GM10847 (cell line): ENCODE measurements around the gene LYSMD2.

Source experiments
- POLR2A ChIP-seq: IDR thresholded peaks from 2 replicates; pipeline ENCODE4 v1.6.1; 2011; ENCODE audit not compliant: insufficient read length; ENCODE audit errors: extremely low read depth

LYSMD2 gene

DNA sequence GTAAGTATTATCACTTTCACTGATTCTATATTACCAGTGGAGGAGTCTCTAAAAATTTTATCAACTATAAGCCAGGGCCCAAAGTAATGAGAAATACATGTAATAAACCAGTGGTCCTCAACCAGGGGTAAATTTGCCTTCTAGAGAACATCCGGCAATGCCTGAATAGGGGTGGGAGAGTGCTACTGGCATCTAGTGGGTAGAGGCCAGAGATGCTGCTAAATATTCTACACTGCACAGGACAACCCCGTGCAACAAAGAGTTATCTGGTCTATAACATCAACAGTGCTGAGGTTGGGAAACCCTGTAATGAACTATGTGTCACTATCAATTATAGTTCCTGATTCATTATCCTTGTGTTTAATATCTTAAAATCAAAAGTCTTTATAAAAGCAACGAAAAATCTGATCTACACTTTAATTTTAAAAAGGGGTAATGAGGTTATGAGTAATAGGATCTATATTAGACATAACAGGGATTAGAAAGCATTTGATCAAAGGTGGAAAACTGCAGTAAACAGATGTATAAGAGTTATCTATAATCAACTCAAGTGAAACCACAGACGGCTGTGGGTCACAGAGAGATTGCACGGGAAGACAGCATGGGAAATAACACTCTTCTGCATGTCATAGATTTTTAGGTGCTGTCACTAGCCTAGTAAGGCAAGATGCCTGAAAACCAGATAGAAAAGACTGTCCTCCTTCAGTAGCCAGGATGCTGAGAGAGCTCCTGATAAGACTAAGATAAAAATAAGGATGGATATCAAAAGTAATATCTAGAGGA, 2.0 kb downstream of the LYSMD2 start:
- TF ChIP-seq POLR2A, result no peak

DNA sequence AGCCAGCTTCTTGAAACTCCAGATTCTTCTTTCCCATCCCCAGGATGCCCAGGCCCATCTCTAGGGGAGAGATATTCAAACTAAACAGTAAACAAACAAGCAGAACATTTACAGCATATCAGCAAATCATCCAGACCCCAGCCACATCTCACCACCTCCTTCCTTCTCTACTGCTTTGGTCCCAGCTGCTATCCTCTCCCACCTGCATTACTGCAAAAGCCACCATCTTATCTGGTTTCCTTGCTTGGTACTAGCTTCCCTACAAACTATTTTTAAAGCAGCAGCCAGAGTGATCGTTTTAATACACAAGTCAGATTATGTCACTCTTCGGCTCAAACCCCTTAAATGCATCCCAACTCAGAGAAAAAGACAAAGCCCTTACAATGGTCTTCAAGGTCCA, 4.8 kb downstream of the LYSMD2 start:
- TF ChIP-seq POLR2A, result no peak

DNA sequence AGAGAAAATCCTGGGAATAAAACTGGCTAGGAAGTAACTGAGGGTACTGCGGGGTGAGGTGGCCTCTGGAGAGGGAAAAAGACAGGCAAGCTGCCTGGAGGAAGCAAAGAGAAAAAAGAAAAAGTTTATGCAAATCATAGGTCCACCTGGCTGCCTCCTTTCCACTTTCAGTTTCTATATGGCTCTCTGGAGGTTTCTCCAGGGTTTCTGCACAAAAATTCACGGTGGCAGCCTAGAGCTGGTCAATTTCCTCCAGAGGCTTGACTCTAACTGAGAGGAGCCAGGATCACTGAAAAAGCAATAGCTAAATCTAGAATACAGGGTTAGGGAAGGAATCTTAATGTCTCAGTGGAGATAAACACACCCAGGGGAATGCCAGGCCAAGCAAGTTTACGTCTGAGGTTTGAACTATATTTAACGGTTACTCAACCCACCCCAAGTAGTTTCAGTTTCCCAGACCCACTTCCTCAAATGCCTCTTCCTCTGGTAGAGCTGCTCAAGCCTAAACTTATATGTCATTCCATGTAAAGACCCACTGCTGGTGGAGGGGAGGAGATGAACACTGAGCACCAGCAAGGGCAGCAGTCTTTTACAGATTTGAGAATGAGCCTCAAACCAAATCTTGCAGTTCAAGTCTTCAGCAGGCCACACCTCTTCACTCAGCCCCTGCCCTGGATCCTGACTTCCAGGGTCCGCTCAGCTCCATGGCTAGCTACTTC, 5.7 kb downstream of the LYSMD2 start:
- TF ChIP-seq POLR2A, result no peak

DNA sequence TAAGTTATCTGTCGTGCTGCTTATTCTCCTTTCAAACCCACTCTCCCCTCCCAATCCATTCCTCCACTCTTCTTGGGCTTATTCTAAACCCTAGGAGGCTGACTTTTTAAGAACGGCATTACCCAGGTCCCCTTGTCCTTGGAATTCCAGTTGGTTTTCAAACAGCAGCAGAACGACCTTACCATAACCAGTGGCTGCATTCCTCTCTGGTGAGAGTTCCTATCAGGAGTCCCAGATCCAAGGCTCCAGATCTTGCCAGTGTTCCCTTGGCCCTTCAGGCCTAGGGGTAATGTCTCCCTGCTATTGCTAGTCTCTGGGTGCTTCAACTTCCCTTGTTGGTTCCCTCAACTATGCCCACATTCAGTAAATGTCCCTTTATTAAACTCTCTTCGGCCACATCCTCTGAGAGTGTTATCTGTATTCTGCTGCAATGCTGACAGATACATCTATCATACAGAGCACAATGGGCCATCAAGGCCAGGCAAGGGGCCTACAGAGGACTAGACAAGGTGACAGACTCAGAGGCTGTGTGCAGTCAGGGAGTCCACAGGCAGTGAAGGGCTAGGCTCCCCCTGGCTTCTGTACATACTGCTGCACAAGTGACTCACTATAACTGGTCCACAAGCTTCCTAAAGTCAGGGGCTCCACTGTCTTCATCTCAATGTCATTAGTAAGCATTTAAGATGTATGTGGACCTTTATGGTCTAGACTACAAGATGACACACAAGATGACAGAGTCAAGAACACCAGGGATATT, 10.1 kb downstream of the LYSMD2 start:
- no peak for TF ChIP-seq POLR2A

- no peak for TF ChIP-seq POLR2A
These were observed 11.0 kb downstream of the LYSMD2 start for GRCh38 chr15:51726302-51727073.

DNA sequence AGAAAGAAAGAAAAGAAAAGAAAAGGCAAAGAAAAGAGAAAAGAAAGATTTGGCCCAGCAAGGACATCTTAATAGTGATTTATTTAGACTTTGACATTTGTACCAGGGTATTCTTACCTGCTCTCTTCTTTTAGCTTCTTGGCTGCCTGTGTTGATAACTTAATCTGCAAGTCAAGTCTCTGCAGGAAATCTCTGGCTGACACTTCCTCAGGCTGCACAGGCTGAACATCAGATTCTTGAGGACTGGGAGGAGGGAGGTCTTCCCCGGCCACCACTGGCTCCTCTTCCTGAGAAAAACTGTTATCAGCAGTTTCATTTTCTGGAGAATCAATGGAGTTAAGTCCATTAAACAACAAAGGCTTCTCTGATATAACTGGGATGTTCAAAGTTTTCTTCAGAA, 12.8 kb downstream of the LYSMD2 start:
- no peak for TF ChIP-seq POLR2A

DNA sequence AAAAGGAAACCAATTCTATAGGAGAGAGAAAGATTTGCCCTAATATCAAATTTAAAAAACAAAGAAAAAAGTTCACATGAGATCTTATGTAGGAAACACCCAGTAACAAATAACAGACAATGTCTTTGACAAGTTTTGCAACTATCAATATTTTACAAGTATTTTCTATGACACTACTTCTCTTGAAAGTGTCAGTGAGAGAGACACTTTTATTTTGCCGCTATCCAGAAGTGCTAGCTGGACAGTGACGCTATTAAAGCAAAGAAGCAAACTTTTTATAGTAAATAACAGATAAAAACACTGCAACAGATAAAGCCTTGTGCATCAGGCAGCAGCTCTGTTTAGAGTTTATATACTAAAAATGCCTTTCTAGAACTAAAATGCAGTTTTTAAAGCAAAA, 13.3 kb downstream of the LYSMD2 start:
- no peak for TF ChIP-seq POLR2A

DNA sequence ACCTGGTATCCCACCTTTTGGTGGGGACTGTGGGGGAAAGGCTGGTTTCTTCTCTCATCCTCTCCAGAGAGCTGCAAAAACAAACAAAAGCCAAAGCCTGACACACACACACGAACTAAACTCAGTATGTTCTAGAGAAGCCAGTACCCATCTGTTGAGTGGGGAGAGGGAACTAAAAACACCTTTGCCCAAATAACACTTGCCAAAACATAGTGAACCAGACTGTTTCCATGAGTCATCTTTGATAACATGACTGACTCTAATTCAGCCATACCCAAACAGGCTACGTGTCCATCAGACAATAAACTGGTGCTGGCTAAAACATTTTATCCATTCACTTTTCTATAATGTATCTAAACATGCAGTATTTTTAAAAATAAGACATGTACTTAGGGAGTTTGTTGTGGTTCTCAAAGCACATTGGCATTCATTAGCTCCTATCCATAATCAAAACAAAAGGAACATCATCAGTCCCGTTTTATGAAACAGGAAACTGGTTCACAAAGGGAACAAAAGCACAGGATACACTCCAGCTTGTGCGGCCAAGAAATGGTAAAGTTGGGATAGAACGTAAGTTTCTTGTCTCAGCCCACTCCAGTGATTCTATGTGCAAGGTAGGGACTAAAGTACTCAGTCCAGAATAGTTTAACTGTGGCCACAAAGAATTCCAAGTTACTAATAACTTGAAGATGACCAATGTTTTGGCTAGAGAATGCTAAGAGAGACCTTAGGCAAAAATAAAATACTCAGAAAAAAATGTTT, 16.1 kb downstream of the LYSMD2 start:
- TF ChIP-seq POLR2A, result no peak

DNA sequence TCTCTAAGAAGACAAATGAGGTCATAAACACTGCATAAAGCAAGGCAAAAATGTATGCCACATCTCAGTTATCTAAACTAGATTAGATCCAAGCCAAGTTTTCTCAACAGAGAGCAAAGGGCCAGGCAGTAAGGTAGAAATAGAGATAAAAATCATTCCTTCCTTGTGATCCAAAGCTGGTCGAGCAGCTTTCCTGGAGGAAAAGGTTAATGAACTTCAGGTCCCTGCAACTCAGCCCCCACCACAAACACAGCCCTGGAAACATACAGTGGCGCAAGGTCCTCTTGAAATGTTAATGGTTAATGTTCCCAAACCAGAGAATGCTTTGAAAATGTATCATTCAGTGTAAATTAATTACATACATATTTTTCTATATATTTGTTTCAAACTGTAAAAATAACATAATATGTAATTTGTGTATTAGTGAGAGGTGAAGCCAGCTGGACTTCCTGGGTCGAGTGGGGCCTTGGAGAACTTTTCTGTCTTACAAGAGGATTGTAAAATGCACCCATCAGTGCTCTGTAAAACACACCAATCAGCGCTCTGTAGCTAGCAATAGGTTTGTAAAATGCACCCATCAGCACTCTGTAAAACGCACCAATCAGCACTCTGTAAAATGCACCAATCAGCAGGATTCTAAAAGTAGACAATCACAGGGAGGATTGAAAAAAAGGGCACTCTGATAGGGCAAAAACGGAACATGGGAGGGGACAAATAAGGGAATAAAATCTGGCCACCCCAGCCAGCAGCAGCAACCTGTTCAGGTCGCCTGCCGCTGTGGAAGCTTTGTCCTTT, 17.1 kb downstream of the LYSMD2 start:
- no peak for TF ChIP-seq POLR2A

DNA sequence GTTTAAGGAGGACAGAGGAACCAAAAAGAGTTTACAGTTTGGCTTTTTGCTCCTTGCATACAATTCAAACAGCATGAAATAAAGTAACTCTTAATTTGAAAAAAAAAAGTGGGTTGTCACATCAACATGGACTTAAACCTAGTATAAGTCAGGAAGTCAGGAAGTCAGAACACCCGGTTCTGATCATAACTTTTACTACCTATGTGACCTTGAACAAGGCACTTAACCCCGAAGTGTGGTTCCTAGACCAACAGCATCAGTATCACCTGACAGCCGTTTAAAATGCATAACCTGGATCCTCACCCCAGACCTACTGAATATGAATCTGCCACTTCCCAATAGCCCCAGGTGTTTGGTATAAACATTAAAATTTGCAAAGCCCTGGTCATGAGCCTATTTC, 18.7 kb downstream of the LYSMD2 start:
- no peak for TF ChIP-seq POLR2A

DNA sequence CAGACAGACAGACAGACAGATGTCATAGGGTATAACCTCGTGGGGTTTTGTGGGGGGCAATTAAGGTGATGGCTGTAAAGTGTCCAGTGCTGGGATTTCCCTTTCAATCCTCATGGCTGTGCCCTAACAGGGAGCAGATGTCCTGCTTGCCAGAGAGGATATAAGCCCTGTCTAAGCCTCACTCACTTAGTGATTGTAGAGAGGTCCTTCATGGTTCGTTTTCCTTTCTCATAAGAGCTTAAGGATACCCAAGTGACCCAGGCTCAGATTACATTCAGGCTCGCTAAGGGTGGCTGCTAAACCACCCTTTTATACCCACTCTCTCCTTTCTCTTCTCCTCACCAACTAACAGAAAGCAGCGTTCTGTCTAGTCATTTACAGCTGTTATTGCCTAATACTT, 19.2 kb downstream of the LYSMD2 start:
- TF ChIP-seq POLR2A, result no peak

- TF ChIP-seq POLR2A, result no peak
These were observed 22.5 kb downstream of the LYSMD2 start for GRCh38 chr15:51714911-51715310.

- no peak for TF ChIP-seq POLR2A
These were observed 23.3 kb downstream of the LYSMD2 start for GRCh38 chr15:51714162-51714561.

- TF ChIP-seq POLR2A, result no peak
These were observed 28.4 kb downstream of the LYSMD2 start for GRCh38 chr15:51709031-51709430.

DNA sequence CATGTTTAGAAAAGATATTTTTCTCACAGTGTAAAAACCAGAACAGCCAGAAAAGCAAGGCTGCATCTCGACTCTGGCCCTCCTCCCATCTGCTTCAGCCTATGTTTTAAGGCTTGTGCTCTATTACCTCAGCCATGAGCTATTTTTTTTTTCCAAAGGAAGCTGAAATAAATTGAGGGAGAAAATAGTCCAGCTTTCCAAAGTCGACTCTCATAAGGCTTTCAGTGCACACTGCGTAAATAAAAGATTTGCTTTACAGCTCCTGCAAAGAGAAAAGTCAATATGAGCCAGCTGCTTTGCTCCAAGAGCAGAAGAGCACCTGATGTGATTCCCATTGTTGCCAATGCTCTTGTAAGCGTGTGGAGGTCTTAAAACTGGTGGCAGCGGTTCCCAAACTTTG, 29.4 kb downstream of the LYSMD2 start:
- no peak for TF ChIP-seq POLR2A
